SK-N-SH treated with all-trans-retinoic acid at 6 μM for 48 hours (cell line): ENCODE data around the gene TECR.

Experiments used
- ATAC-seq: fragments of 200-7000 bp; cut with Tn5 transposase; 3 replicates; pipeline ENCODE4 v1.9.1; 2020; ENCODE audit warnings: mild to moderate bottlenecking, moderate library complexity
- ARNTL ChIP-seq: fragments of 450-650 bp; formaldehyde crosslinking; IDR thresholded peaks from 2 replicates; pipeline ENCODE4 v1.5.0; 2020; ENCODE audit warnings: low read depth, mild to moderate bottlenecking, moderate library complexity, borderline replicate concordance
- BACH2 ChIP-seq: fragments of 250-450 bp; sonication (Bioruptor Pico); IDR thresholded peaks from 2 replicates; pipeline ENCODE4 v1.9.0; 2021; ENCODE audit warnings: mild to moderate bottlenecking, borderline replicate concordance
- CSDC2 ChIP-seq: fragments of 250-450 bp; sonication (Bioruptor Pico); IDR thresholded peaks from 2 replicates; pipeline ENCODE4 v1.5.0; 2020; ENCODE audit warnings: mild to moderate bottlenecking, moderate library complexity
- ESRRG ChIP-seq: fragments of 250-450 bp; sonication (Bioruptor Pico); IDR thresholded peaks from 2 replicates; pipeline ENCODE4 v1.6.1; 2021; ENCODE audit warnings: mild to moderate bottlenecking
- GLIS3 ChIP-seq: fragments of 250-450 bp; sonication (Bioruptor Pico); IDR thresholded peaks from 2 replicates; pipeline ENCODE4 v1.5.0; 2020; ENCODE audit warnings: mild to moderate bottlenecking, moderate library complexity
- ISL1 ChIP-seq: fragments of 250-450 bp; sonication (Bioruptor Pico); IDR thresholded peaks from 2 replicates; pipeline ENCODE4 v2.1.2; 2022; ENCODE audit warnings: mild to moderate bottlenecking, moderate library complexity
- OSR1 ChIP-seq: fragments of 250-450 bp; sonication (Bioruptor Pico); IDR thresholded peaks from 2 replicates; pipeline ENCODE4 v1.8.0; 2022; ENCODE audit warnings: moderate library complexity, mild to moderate bottlenecking, inconsistent platforms
- PPARA ChIP-seq: fragments of 250-450 bp; sonication (Bioruptor Pico); IDR thresholded peaks from 2 replicates; pipeline ENCODE4 v1.5.0; 2020; ENCODE audit warnings: mild to moderate bottlenecking, borderline replicate concordance
- SNAI2 ChIP-seq: fragments of 250-450 bp; sonication (Bioruptor Pico); IDR thresholded peaks from 2 replicates; pipeline ENCODE4 v1.5.0; 2020; ENCODE audit warnings: mild to moderate bottlenecking, moderate library complexity
- TCF4 ChIP-seq: fragments of 250-450 bp; sonication (Bioruptor Pico); IDR thresholded peaks from 2 replicates; pipeline ENCODE4 v1.8.0; 2021; ENCODE audit warnings: mild to moderate bottlenecking, moderate library complexity, borderline replicate concordance
- TOX ChIP-seq: fragments of 250-450 bp; sonication (Bioruptor Pico); IDR thresholded peaks from 2 replicates; pipeline ENCODE4 v1.8.0; 2021; ENCODE audit warnings: mild to moderate bottlenecking, moderate library complexity, borderline replicate concordance
- ZC3H10 ChIP-seq: fragments of 250-450 bp; sonication (Bioruptor Pico); IDR thresholded peaks from 2 replicates; pipeline ENCODE4 v1.5.1; 2021; ENCODE audit warnings: mild to moderate bottlenecking, moderate library complexity
- ZFP30 ChIP-seq: fragments of 450-650 bp; formaldehyde crosslinking; IDR thresholded peaks from 2 replicates; pipeline ENCODE4 v1.5.0; 2022; ENCODE audit warnings: mild to moderate bottlenecking, moderate library complexity
- ZNF565 ChIP-seq: fragments of 450-650 bp; formaldehyde crosslinking; conservative IDR thresholded peaks from 2 replicates; pipeline ENCODE4 v1.5.0; 2020; ENCODE audit warnings: low read depth, mild to moderate bottlenecking, moderate library complexity
- ZNF70 ChIP-seq: fragments of 450-650 bp; formaldehyde crosslinking; IDR thresholded peaks from 2 replicates; pipeline ENCODE4 v1.5.0; 2020; ENCODE audit warnings: mild to moderate bottlenecking, moderate library complexity
- ZNF8 ChIP-seq: fragments of 450-650 bp; formaldehyde crosslinking; IDR thresholded peaks from 2 replicates; pipeline ENCODE4 v1.5.0; 2020; ENCODE audit warnings: mild to moderate bottlenecking, moderate library complexity
- TF ChIP-seq, protein P1 (sequence below): fragments of 250-450 bp; sonication (Bioruptor Pico); IDR thresholded peaks from 2 replicates; pipeline ENCODE4 v1.5.1; 2021; ENCODE audit warnings: mild to moderate bottlenecking, moderate library complexity
- TF ChIP-seq, protein P2 (sequence below): fragments of 250-450 bp; sonication (Bioruptor Pico); IDR thresholded peaks from 2 replicates; pipeline ENCODE4 v1.5.1; 2020; ENCODE audit warnings: low read depth, mild to moderate bottlenecking, moderate library complexity
- TF ChIP-seq, protein P3 (sequence below): fragments of 250-450 bp; sonication (Bioruptor Pico); IDR thresholded peaks from 2 replicates; pipeline ENCODE4 v1.5.0; 2020; ENCODE audit warnings: mild to moderate bottlenecking, moderate library complexity
- TF ChIP-seq, protein P4 (sequence below): fragments of 250-450 bp; sonication (Bioruptor Pico); IDR thresholded peaks from 2 replicates; pipeline ENCODE4 v1.8.0; 2021; ENCODE audit warnings: low read depth, mild to moderate bottlenecking, moderate library complexity, borderline replicate concordance
- TF ChIP-seq, protein P5 (sequence below): fragments of 250-450 bp; sonication (Bioruptor Pico); IDR thresholded peaks from 2 replicates; pipeline ENCODE4 v1.8.0; 2020; ENCODE audit warnings: mild to moderate bottlenecking, moderate library complexity, borderline replicate concordance

The TECR gene

DNA sequence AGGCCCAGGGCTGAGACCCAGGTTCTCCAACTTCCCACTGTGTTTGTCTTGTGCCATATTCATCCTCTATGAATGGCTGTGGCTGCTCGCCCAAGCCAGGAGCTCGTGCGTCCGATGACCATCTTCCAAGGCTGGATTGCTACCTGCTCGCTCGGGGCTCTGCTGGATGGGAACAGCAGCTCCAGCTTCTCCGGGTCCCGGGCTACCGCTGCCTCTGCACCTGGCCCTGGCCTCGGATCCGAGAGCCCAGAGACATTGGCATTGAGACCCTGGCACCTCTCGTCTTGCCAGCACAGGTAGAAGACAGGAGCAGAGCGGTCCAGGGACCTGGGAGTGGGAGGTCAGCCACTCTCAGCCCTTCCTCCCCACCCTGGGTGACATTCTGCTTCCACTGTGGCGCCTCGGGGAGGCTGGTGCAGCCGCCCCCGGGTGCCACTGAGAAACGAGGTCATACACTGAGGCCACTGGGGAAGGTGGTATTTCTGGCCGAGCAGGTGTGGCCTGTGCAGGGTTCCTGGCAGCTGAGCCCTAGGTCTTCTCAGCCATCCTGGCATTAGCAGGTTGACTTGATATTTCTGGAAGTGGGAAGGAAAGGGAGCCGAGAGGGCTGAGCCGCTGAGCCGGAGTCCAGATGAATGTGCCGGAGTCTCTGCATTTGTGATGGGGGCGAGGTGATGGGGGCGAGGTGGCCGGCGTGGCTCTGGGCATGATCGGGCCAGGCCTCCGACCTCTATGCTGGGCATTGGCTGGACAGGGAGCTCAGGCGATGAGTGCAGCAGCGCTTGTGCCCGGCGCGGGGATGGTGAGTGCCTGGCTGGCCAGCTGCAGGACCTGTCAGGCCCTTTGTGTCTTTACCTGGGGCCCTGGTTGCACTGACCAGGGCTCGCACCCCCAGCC lies 23.9 kb downstream of the TECR start (continued):
- TF ChIP-seq PPARA (CRISPR knock-in tag) (no peak), TOX (CRISPR knock-in tag) (no peak), ZNF8 (CRISPR knock-in tag) (no peak), ZC3H10 (CRISPR knock-in tag) (no peak), CSDC2 (no peak)

DNA sequence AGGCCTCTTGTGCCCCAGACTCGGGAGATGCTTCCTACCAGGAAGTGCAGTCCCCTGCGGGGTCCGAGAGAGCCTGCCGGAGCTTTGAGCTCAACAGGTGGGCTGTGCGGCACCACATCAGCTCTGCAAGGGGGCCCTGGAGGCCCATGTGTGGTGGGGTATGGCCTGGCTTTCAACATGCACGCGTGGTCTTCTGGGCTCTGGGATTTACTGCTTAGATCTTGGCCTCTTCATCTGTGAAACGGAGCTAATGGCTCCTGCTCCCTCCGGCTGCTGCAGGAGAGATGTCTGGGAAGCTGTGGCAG lies 24.5 kb downstream of the TECR start:
- TF ChIP-seq, protein P1, sequence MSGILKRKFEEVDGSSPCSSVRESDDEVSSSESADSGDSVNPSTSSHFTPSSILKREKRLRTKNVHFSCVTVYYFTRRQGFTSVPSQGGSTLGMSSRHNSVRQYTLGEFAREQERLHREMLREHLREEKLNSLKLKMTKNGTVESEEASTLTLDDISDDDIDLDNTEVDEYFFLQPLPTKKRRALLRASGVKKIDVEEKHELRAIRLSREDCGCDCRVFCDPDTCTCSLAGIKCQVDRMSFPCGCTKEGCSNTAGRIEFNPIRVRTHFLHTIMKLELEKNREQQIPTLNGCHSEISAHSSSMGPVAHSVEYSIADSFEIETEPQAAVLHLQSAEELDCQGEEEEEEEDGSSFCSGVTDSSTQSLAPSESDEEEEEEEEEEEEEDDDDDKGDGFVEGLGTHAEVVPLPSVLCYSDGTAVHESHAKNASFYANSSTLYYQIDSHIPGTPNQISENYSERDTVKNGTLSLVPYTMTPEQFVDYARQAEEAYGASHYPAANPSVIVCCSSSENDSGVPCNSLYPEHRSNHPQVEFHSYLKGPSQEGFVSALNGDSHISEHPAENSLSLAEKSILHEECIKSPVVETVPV (CRISPR knock-in tag), result no peak
- TF ChIP-seq ZNF70 (CRISPR knock-in tag), result no peak
- TF ChIP-seq ESRRG (CRISPR knock-in tag), result no peak
- TF ChIP-seq ZNF565 (CRISPR knock-in tag), result no peak
- TF ChIP-seq TOX (CRISPR knock-in tag), result no peak
- no peak for TF ChIP-seq TCF4 (CRISPR knock-in tag)
- no peak for TF ChIP-seq GLIS3 (CRISPR knock-in tag)
- TF ChIP-seq ZNF8 (CRISPR knock-in tag), result no peak
- TF ChIP-seq BACH2 (CRISPR knock-in tag), result no peak
- no peak for ATAC-seq

DNA sequence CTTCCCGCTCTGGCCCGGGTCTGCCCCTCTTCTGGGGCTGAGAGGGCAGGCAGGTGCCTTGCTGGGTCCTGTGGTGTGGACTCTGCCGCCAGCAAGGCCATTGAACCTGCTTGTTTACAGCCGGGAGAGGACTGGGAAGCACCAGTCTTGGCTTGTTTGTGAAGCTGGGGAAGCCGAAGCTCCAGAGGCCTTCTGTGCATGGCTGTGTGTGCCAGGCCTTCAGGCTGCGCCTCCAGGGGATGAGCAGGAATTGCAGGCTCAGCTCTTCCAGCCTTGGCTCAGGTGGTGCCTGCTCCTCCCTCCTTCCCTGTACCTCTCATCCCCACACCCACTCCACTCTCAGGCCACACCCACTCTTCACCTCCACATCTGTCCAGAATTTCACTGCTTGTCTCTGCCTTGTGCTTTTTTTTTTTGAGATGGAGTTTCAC lies 25.0 kb downstream of the TECR start:
- no peak for ATAC-seq
- no peak for TF ChIP-seq ZNF565 (CRISPR knock-in tag)
- no peak for TF ChIP-seq ZFP30
- TF ChIP-seq ZNF8 (CRISPR knock-in tag), result no peak
- TF ChIP-seq OSR1, result no peak
- TF ChIP-seq ZC3H10 (CRISPR knock-in tag), result no peak
- no peak for TF ChIP-seq SNAI2
- TF ChIP-seq ARNTL, result no peak
- TF ChIP-seq, protein P2, sequence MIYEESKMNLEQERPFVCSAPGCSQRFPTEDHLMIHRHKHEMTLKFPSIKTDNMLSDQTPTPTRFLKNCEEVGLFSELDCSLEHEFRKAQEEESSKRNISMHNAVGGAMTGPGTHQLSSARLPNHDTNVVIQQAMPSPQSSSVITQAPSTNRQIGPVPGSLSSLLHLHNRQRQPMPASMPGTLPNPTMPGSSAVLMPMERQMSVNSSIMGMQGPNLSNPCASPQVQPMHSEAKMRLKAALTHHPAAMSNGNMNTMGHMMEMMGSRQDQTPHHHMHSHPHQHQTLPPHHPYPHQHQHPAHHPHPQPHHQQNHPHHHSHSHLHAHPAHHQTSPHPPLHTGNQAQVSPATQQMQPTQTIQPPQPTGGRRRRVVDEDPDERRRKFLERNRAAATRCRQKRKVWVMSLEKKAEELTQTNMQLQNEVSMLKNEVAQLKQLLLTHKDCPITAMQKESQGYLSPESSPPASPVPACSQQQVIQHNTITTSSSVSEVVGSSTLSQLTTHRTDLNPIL, result no peak
- TF ChIP-seq, protein P3, sequence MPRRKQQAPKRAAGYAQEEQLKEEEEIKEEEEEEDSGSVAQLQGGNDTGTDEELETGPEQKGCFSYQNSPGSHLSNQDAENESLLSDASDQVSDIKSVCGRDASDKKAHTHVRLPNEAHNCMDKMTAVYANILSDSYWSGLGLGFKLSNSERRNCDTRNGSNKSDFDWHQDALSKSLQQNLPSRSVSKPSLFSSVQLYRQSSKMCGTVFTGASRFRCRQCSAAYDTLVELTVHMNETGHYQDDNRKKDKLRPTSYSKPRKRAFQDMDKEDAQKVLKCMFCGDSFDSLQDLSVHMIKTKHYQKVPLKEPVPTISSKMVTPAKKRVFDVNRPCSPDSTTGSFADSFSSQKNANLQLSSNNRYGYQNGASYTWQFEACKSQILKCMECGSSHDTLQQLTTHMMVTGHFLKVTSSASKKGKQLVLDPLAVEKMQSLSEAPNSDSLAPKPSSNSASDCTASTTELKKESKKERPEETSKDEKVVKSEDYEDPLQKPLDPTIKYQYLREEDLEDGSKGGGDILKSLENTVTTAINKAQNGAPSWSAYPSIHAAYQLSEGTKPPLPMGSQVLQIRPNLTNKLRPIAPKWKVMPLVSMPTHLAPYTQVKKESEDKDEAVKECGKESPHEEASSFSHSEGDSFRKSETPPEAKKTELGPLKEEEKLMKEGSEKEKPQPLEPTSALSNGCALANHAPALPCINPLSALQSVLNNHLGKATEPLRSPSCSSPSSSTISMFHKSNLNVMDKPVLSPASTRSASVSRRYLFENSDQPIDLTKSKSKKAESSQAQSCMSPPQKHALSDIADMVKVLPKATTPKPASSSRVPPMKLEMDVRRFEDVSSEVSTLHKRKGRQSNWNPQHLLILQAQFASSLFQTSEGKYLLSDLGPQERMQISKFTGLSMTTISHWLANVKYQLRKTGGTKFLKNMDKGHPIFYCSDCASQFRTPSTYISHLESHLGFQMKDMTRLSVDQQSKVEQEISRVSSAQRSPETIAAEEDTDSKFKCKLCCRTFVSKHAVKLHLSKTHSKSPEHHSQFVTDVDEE (CRISPR knock-in tag), result no peak
- TF ChIP-seq, protein P4, sequence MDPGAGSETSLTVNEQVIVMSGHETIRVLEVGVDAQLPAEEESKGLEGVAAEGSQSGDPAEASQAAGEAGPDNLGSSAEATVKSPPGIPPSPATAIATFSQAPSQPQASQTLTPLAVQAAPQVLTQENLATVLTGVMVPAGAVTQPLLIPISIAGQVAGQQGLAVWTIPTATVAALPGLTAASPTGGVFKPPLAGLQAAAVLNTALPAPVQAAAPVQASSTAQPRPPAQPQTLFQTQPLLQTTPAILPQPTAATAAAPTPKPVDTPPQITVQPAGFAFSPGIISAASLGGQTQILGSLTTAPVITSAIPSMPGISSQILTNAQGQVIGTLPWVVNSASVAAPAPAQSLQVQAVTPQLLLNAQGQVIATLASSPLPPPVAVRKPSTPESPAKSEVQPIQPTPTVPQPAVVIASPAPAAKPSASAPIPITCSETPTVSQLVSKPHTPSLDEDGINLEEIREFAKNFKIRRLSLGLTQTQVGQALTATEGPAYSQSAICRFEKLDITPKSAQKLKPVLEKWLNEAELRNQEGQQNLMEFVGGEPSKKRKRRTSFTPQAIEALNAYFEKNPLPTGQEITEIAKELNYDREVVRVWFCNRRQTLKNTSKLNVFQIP (CRISPR knock-in tag), result no peak
- TF ChIP-seq CSDC2, result no peak
- no peak for TF ChIP-seq ZNF70 (CRISPR knock-in tag)
- TF ChIP-seq TOX (CRISPR knock-in tag), result no peak
- TF ChIP-seq ISL1 (CRISPR knock-in tag), result no peak
- no peak for TF ChIP-seq GLIS3 (CRISPR knock-in tag)
- no peak for TF ChIP-seq ESRRG (CRISPR knock-in tag)
- TF ChIP-seq BACH2 (CRISPR knock-in tag), result no peak
- TF ChIP-seq, protein P5, sequence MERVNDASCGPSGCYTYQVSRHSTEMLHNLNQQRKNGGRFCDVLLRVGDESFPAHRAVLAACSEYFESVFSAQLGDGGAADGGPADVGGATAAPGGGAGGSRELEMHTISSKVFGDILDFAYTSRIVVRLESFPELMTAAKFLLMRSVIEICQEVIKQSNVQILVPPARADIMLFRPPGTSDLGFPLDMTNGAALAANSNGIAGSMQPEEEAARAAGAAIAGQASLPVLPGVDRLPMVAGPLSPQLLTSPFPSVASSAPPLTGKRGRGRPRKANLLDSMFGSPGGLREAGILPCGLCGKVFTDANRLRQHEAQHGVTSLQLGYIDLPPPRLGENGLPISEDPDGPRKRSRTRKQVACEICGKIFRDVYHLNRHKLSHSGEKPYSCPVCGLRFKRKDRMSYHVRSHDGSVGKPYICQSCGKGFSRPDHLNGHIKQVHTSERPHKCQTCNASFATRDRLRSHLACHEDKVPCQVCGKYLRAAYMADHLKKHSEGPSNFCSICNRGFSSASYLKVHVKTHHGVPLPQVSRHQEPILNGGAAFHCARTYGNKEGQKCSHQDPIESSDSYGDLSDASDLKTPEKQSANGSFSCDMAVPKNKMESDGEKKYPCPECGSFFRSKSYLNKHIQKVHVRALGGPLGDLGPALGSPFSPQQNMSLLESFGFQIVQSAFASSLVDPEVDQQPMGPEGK (CRISPR knock-in tag), result no peak
- TF ChIP-seq, protein P1 (CRISPR knock-in tag), result no peak
- TF ChIP-seq, all 23 proteins: peak for 0
